ENCODE data around the gene SLC2A9. TPM values are rescaled to one million over a fixed set of nuclear protein-coding genes. Genes with fewer than 3 reads are reported as not detected.

SLC2A9 gene
- total and polyA plus RNA-seq, 2 of the 4 experiments (the other 2 are of a cell fraction) = 0.72 to 2.1 TPM

DNA sequence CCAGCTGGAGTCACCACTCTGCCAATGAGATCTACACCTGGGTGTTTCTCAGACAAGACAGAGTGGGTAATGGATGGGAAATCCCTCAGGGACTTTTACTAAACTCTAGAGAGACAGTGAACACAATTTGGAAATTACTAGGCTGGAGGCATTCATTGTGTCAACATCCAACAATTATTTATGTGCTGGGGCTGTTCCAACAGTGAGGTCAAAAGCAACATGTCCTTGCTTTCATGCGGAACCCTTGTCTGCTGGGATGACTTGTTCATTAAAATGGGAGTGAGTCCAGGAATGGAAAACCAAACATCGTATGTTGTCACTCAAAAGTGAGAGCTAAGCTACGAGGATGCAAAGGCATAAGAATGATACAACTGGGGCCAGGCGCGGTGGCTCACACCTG lies 185.9 kb downstream of the SLC2A9 start:
- no TSS peak for BruUV-seq (replicated peaks)
- WGBS, 2 experiments (ENCODE audit: extremely low coverage in 2 of 2, insufficient read length in 1 of 2) = 80% methylated on average over 2 of the region's 5 CpGs; no CpG with 5 or more reads in 1 of the 2 experiments

More for the DNA sequence above, 185.9 kb downstream of the SLC2A9 start:
- Histone ChIP-seq H3K36me3 (ENCODE audit: control insufficient read depth, insufficient read depth, low read length) (no peaks in the 10 kb centered on the region), H3K9me1 (ENCODE audit: insufficient read depth, low read length) (no peaks in the 10 kb centered on the region), H3K4ac (ENCODE audit: low read depth, low read length) (no peak overlapping the region), H3K79me1 (ENCODE audit: low read depth in 1 of 2, low read length in 2 of 2) (no peaks in the 10 kb centered on the region), H3K4me2 (ENCODE audit: low read depth, low read length) (no peak overlapping the region), H3K9me3 (ENCODE audit: control insufficient read depth, insufficient read depth, low read length) (peaks cover 13% of the 10 kb centered on the region), H4K8ac (ENCODE audit: low read depth in 2 of 2, low read length in 2 of 2) (no peak overlapping the region), H3K4me3 (ENCODE audit: insufficient read depth, low read depth, low read length) (no peak overlapping the region), H2AK9ac (replicated peaks; ENCODE audit: low read depth, low read length, poor library complexity) (no peak overlapping the region), H3K27me3 (ENCODE audit: control insufficient read depth, insufficient read depth, low read length) (no peaks in the 10 kb centered on the region), H4K5ac (ENCODE audit: low read depth, low read length) (no peak overlapping the region), H2BK5ac (ENCODE audit: low read depth, low read length, poor library complexity, severe bottlenecking) (no peak overlapping the region), H2BK120ac (ENCODE audit: low read depth, low read length) (no peak overlapping the region), H3K9ac (ENCODE audit: low read depth, low read length) (no peak overlapping the region), H3K56ac (ENCODE audit: extremely low read depth, insufficient read depth, low read length) (no peak overlapping the region), H3K14ac (replicated peaks; ENCODE audit: low read depth, low read length) (no peak overlapping the region), H2BK15ac (ENCODE audit: low read depth, low read length) (no peak overlapping the region), H3K27ac (ENCODE audit: insufficient read depth, low read length) (no peak overlapping the region), H3K4me1 (ENCODE audit: control insufficient read depth, insufficient read depth, low read length) (no peaks in the 10 kb centered on the region), H2AK5ac (ENCODE audit: low read depth, low read length) (no peak overlapping the region), H4K91ac (ENCODE audit: insufficient read depth, low read depth, low read length) (no peak overlapping the region), H2AFZ (replicated peaks; ENCODE audit: low read length, poor library complexity) (no peak overlapping the region), H2BK20ac (ENCODE audit: low read depth, low read length) (no peak overlapping the region), H3K18ac (ENCODE audit: low read depth, low read length) (no peak overlapping the region), H3K23ac (ENCODE audit: low read depth, low read length) (no peak overlapping the region), H4K20me1 (ENCODE audit: insufficient read depth, low read length) (no peaks in the 10 kb centered on the region)
- DNase-seq (no peak), ATAC-seq (ENCODE audit: low read depth) (no peak)
- ChIA-PET POLR2A (ENCODE audit: unreplicated experiment) (no interaction called here), CTCF (no interaction called here)
- in situ Hi-C loops (cut with MboI; ENCODE audit: low sequenced_read_pairs) = no loop called here
- TF ChIP-seq RAD21 (IDR thresholded peaks at IDR 0.05; ENCODE audit: low read length) (no peak), RCOR1 (IDR thresholded peaks at IDR 0.05; ENCODE audit: insufficient replicate concordance, low read length) (no peak), POLR2A (IDR thresholded peaks at IDR 0.05; ENCODE audit: low read depth, low read length) (no peak), NFE2L2 (IDR thresholded peaks at IDR 0.05; ENCODE audit: low read depth, low read length) (no peak), MXI1 (IDR thresholded peaks at IDR 0.05; ENCODE audit: borderline replicate concordance, low read depth, low read length) (no peak), MAFK (IDR thresholded peaks at IDR 0.05; ENCODE audit: low read depth, low read length) (no peak), ELK1 (IDR thresholded peaks at IDR 0.05; ENCODE audit: borderline replicate concordance, low read depth, low read length) (no peak), FOS (IDR thresholded peaks at IDR 0.05; ENCODE audit: low read depth, low read length) (no peak), SMC3 (IDR thresholded peaks at IDR 0.05; ENCODE audit: low read depth, low read length) (no peak), BHLHE40 (IDR thresholded peaks at IDR 0.05; ENCODE audit: low read depth, low read length) (no peak), CHD1 (IDR thresholded peaks at IDR 0.05; ENCODE audit: low read depth, low read length) (no peak), MAZ (IDR thresholded peaks at IDR 0.05; ENCODE audit: borderline replicate concordance, low read depth, low read length) (no peak), CEBPB (IDR thresholded peaks at IDR 0.05; ENCODE audit: low read depth, low read length) (no peak), RFX5 (IDR thresholded peaks at IDR 0.05; ENCODE audit: low read depth, low read length) (no peak)
- TF ChIP-seq, protein P1, sequence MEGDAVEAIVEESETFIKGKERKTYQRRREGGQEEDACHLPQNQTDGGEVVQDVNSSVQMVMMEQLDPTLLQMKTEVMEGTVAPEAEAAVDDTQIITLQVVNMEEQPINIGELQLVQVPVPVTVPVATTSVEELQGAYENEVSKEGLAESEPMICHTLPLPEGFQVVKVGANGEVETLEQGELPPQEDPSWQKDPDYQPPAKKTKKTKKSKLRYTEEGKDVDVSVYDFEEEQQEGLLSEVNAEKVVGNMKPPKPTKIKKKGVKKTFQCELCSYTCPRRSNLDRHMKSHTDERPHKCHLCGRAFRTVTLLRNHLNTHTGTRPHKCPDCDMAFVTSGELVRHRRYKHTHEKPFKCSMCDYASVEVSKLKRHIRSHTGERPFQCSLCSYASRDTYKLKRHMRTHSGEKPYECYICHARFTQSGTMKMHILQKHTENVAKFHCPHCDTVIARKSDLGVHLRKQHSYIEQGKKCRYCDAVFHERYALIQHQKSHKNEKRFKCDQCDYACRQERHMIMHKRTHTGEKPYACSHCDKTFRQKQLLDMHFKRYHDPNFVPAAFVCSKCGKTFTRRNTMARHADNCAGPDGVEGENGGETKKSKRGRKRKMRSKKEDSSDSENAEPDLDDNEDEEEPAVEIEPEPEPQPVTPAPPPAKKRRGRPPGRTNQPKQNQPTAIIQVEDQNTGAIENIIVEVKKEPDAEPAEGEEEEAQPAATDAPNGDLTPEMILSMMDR (conservative IDR thresholded peaks at IDR 0.05; ENCODE audit: low read depth, low read length) = no peak
- TF ChIP-seq, protein P2, sequence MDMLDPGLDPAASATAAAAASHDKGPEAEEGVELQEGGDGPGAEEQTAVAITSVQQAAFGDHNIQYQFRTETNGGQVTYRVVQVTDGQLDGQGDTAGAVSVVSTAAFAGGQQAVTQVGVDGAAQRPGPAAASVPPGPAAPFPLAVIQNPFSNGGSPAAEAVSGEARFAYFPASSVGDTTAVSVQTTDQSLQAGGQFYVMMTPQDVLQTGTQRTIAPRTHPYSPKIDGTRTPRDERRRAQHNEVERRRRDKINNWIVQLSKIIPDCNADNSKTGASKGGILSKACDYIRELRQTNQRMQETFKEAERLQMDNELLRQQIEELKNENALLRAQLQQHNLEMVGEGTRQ (IDR thresholded peaks at IDR 0.05; ENCODE audit: low read depth, low read length) = no peak
- intact Hi-C loops (cut with micrococcal nuclease) = no loop called here
- dilution Hi-C loops (cut with HindIII; ENCODE audit: low sequenced_read_pairs, unreplicated experiment) = no loop called here
